SK-N-SH treated with all-trans-retinoic acid at 6 μM for 48 hours (cell line): ENCODE results near the gene TFDP1.

Experiments
- ATAC-seq: fragments of 200-7000 bp; cut with Tn5 transposase; 3 replicates; pipeline ENCODE4 v1.9.1; 2020; ENCODE audit warnings: mild to moderate bottlenecking, moderate library complexity
- BACH2 ChIP-seq: fragments of 250-450 bp; sonication (Bioruptor Pico); IDR thresholded peaks from 2 replicates; pipeline ENCODE4 v1.9.0; 2021; ENCODE audit warnings: mild to moderate bottlenecking, borderline replicate concordance
- CSDC2 ChIP-seq: fragments of 250-450 bp; sonication (Bioruptor Pico); IDR thresholded peaks from 2 replicates; pipeline ENCODE4 v1.5.0; 2020; ENCODE audit warnings: mild to moderate bottlenecking, moderate library complexity
- ESRRG ChIP-seq: fragments of 250-450 bp; sonication (Bioruptor Pico); IDR thresholded peaks from 2 replicates; pipeline ENCODE4 v1.6.1; 2021; ENCODE audit warnings: mild to moderate bottlenecking
- GLIS3 ChIP-seq: fragments of 250-450 bp; sonication (Bioruptor Pico); IDR thresholded peaks from 2 replicates; pipeline ENCODE4 v1.5.0; 2020; ENCODE audit warnings: mild to moderate bottlenecking, moderate library complexity
- ISL1 ChIP-seq: fragments of 250-450 bp; sonication (Bioruptor Pico); IDR thresholded peaks from 2 replicates; pipeline ENCODE4 v2.1.2; 2022; ENCODE audit warnings: mild to moderate bottlenecking, moderate library complexity
- OSR1 ChIP-seq: fragments of 250-450 bp; sonication (Bioruptor Pico); IDR thresholded peaks from 2 replicates; pipeline ENCODE4 v1.8.0; 2022; ENCODE audit warnings: moderate library complexity, mild to moderate bottlenecking, inconsistent platforms
- PPARA ChIP-seq: fragments of 250-450 bp; sonication (Bioruptor Pico); IDR thresholded peaks from 2 replicates; pipeline ENCODE4 v1.5.0; 2020; ENCODE audit warnings: mild to moderate bottlenecking, borderline replicate concordance
- RARB ChIP-seq: fragments of 250-450 bp; sonication (Bioruptor Pico); IDR thresholded peaks from 2 replicates; pipeline ENCODE4 v1.8.0; 2021; ENCODE audit warnings: mild to moderate bottlenecking, moderate library complexity
- SNAI2 ChIP-seq: fragments of 250-450 bp; sonication (Bioruptor Pico); IDR thresholded peaks from 2 replicates; pipeline ENCODE4 v1.5.0; 2020; ENCODE audit warnings: mild to moderate bottlenecking, moderate library complexity
- TCF4 ChIP-seq: fragments of 250-450 bp; sonication (Bioruptor Pico); IDR thresholded peaks from 2 replicates; pipeline ENCODE4 v1.8.0; 2021; ENCODE audit warnings: mild to moderate bottlenecking, moderate library complexity, borderline replicate concordance
- TOX ChIP-seq: fragments of 250-450 bp; sonication (Bioruptor Pico); IDR thresholded peaks from 2 replicates; pipeline ENCODE4 v1.8.0; 2021; ENCODE audit warnings: mild to moderate bottlenecking, moderate library complexity, borderline replicate concordance
- ZC3H10 ChIP-seq: fragments of 250-450 bp; sonication (Bioruptor Pico); IDR thresholded peaks from 2 replicates; pipeline ENCODE4 v1.5.1; 2021; ENCODE audit warnings: mild to moderate bottlenecking, moderate library complexity
- ZFP3 ChIP-seq: fragments of 250-450 bp; sonication (Bioruptor Pico); IDR thresholded peaks from 2 replicates; pipeline ENCODE4 v1.5.0; 2020; ENCODE audit warnings: mild to moderate bottlenecking, moderate library complexity
- ZFP30 ChIP-seq: fragments of 450-650 bp; formaldehyde crosslinking; IDR thresholded peaks from 2 replicates; pipeline ENCODE4 v1.5.0; 2022; ENCODE audit warnings: mild to moderate bottlenecking, moderate library complexity
- ZNF565 ChIP-seq: fragments of 450-650 bp; formaldehyde crosslinking; conservative IDR thresholded peaks from 2 replicates; pipeline ENCODE4 v1.5.0; 2020; ENCODE audit warnings: low read depth, mild to moderate bottlenecking, moderate library complexity
- ZNF70 ChIP-seq: fragments of 450-650 bp; formaldehyde crosslinking; IDR thresholded peaks from 2 replicates; pipeline ENCODE4 v1.5.0; 2020; ENCODE audit warnings: mild to moderate bottlenecking, moderate library complexity
- ZNF8 ChIP-seq: fragments of 450-650 bp; formaldehyde crosslinking; IDR thresholded peaks from 2 replicates; pipeline ENCODE4 v1.5.0; 2020; ENCODE audit warnings: mild to moderate bottlenecking, moderate library complexity
- TF ChIP-seq, protein P1 (sequence below): fragments of 250-450 bp; sonication (Bioruptor Pico); IDR thresholded peaks from 2 replicates; pipeline ENCODE4 v1.5.0; 2020; ENCODE audit warnings: mild to moderate bottlenecking, moderate library complexity
- TF ChIP-seq, protein P2 (sequence below): fragments of 250-450 bp; sonication (Bioruptor Pico); IDR thresholded peaks from 2 replicates; pipeline ENCODE4 v1.8.0; 2020; ENCODE audit warnings: mild to moderate bottlenecking, moderate library complexity, borderline replicate concordance
- TF ChIP-seq, protein P3 (sequence below): fragments of 250-450 bp; sonication (Bioruptor Pico); IDR thresholded peaks from 2 replicates; pipeline ENCODE4 v1.8.0; 2021; ENCODE audit warnings: low read depth, mild to moderate bottlenecking, moderate library complexity, borderline replicate concordance
- TF ChIP-seq, protein P4 (sequence below): fragments of 250-450 bp; sonication (Bioruptor Pico); IDR thresholded peaks from 2 replicates; pipeline ENCODE4 v1.5.1; 2021; ENCODE audit warnings: mild to moderate bottlenecking, moderate library complexity

Gene TFDP1

DNA sequence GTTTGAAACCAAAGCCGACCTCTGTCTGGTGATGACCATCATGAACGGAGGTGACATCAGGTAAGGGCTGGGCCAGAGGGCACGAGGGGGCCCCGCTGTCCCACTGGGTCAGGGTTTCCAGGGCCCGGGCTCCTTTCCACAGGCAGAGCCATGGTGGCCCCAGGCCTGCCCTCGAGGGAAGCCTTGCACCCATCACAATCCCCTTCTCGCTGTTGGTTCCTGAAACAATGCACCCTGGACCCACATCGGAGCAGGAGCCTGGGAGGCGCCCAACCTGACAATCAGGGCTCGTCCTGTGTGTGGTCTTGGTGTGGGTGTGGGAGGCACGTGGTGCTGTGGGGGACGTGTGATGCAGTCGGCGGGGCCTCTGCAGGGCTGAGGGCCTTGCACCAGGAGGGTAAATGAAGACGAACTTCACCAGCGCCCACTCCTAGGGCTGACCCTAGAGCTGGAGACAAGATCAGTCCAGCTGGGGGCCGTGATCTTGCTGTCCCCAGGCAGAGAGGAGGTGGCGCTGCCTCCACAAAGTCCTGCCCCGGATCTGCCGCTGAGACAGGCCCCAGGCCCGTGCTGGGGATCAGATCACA is 85.3 kb downstream of the TFDP1 start:
- TF ChIP-seq, protein P1, sequence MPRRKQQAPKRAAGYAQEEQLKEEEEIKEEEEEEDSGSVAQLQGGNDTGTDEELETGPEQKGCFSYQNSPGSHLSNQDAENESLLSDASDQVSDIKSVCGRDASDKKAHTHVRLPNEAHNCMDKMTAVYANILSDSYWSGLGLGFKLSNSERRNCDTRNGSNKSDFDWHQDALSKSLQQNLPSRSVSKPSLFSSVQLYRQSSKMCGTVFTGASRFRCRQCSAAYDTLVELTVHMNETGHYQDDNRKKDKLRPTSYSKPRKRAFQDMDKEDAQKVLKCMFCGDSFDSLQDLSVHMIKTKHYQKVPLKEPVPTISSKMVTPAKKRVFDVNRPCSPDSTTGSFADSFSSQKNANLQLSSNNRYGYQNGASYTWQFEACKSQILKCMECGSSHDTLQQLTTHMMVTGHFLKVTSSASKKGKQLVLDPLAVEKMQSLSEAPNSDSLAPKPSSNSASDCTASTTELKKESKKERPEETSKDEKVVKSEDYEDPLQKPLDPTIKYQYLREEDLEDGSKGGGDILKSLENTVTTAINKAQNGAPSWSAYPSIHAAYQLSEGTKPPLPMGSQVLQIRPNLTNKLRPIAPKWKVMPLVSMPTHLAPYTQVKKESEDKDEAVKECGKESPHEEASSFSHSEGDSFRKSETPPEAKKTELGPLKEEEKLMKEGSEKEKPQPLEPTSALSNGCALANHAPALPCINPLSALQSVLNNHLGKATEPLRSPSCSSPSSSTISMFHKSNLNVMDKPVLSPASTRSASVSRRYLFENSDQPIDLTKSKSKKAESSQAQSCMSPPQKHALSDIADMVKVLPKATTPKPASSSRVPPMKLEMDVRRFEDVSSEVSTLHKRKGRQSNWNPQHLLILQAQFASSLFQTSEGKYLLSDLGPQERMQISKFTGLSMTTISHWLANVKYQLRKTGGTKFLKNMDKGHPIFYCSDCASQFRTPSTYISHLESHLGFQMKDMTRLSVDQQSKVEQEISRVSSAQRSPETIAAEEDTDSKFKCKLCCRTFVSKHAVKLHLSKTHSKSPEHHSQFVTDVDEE (CRISPR knock-in tag), result no peak
- no peak for TF ChIP-seq ZNF70 (CRISPR knock-in tag)
- TF ChIP-seq ISL1 (CRISPR knock-in tag), result no peak
- no peak for TF ChIP-seq RARB (CRISPR knock-in tag)
- no peak for TF ChIP-seq TOX (CRISPR knock-in tag)
- TF ChIP-seq ESRRG (CRISPR knock-in tag), result no peak
- TF ChIP-seq PPARA (CRISPR knock-in tag), result no peak
- no peak for ATAC-seq

DNA sequence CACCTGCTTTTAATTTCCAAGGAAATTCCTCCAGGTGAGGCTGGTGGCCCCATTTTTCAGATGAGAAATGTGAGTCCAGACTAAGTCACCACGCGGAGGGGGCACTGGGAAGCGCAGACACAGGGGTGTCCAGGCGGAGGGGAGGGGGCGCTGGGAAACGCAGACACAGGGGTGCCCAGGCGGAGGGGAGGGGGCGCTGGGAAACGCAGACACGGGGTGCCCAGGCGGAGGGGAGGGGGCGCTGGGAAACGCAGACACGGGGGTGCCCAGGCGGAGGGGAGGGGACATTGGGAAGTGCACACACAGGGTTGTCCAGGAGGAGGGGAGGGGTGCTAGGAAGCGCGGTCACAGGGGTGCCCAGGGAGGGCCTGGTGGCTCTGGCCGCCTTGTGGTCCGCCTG is 86.0 kb downstream of the TFDP1 start:
- no peak for ATAC-seq
- TF ChIP-seq, protein P2, sequence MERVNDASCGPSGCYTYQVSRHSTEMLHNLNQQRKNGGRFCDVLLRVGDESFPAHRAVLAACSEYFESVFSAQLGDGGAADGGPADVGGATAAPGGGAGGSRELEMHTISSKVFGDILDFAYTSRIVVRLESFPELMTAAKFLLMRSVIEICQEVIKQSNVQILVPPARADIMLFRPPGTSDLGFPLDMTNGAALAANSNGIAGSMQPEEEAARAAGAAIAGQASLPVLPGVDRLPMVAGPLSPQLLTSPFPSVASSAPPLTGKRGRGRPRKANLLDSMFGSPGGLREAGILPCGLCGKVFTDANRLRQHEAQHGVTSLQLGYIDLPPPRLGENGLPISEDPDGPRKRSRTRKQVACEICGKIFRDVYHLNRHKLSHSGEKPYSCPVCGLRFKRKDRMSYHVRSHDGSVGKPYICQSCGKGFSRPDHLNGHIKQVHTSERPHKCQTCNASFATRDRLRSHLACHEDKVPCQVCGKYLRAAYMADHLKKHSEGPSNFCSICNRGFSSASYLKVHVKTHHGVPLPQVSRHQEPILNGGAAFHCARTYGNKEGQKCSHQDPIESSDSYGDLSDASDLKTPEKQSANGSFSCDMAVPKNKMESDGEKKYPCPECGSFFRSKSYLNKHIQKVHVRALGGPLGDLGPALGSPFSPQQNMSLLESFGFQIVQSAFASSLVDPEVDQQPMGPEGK (CRISPR knock-in tag), result no peak
- TF ChIP-seq PPARA (CRISPR knock-in tag) (no peak), ZC3H10 (CRISPR knock-in tag) (no peak), SNAI2 (CRISPR knock-in tag) (no peak), ZNF70 (CRISPR knock-in tag) (no peak), ESRRG (CRISPR knock-in tag) (no peak), RARB (CRISPR knock-in tag) (no peak), ZNF8 (CRISPR knock-in tag) (no peak), TCF4 (CRISPR knock-in tag) (no peak), ZNF565 (CRISPR knock-in tag) (no peak), OSR1 (CRISPR knock-in tag) (no peak)
- TF ChIP-seq, protein P3, sequence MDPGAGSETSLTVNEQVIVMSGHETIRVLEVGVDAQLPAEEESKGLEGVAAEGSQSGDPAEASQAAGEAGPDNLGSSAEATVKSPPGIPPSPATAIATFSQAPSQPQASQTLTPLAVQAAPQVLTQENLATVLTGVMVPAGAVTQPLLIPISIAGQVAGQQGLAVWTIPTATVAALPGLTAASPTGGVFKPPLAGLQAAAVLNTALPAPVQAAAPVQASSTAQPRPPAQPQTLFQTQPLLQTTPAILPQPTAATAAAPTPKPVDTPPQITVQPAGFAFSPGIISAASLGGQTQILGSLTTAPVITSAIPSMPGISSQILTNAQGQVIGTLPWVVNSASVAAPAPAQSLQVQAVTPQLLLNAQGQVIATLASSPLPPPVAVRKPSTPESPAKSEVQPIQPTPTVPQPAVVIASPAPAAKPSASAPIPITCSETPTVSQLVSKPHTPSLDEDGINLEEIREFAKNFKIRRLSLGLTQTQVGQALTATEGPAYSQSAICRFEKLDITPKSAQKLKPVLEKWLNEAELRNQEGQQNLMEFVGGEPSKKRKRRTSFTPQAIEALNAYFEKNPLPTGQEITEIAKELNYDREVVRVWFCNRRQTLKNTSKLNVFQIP, result no peak
- TF ChIP-seq, protein P1 (CRISPR knock-in tag), result no peak

DNA sequence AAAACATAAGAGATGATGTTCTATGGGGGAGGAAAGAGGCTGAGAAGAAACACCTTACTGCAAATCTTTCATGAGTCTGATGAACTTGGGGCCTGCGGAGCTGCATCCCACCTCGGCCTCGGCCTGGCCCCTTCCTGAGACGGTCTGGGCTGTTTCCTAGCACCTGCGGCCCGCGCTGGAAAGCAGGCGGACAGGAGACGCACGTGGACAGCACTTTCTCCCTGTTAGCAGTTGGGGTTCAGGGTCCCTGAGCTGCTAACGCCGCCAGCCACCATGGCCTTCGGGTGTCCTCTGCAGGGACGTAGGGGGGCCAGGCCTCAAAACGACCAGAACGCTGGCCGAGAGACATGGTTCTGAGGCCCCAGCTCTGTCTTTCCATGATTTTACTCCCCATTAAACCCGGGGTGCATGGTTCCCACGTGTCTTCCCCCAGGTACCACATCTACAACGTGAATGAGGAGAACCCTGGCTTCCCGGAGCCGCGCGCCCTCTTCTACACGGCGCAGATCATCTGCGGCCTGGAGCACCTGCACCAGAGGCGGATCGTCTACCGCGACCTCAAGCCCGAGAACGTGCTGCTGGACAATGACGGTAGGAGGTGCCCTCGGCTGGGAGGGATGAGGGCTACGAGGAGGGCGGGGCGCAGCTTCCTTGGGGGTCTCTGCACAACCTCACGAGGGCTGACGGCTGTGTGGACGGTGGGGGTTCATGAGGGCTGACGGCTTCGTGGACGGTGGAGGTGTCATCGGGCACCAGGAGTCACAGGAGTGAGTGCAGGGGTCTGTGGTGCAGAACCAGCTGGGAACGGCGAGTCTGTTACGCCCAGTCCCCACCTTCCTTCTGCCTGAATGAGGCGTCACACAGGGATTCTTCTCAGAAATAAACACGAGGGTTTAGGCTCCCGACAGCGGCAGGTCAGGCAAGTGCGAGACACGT is 86.8 kb downstream of the TFDP1 start:
- no peak for ATAC-seq
- TF ChIP-seq, protein P4, sequence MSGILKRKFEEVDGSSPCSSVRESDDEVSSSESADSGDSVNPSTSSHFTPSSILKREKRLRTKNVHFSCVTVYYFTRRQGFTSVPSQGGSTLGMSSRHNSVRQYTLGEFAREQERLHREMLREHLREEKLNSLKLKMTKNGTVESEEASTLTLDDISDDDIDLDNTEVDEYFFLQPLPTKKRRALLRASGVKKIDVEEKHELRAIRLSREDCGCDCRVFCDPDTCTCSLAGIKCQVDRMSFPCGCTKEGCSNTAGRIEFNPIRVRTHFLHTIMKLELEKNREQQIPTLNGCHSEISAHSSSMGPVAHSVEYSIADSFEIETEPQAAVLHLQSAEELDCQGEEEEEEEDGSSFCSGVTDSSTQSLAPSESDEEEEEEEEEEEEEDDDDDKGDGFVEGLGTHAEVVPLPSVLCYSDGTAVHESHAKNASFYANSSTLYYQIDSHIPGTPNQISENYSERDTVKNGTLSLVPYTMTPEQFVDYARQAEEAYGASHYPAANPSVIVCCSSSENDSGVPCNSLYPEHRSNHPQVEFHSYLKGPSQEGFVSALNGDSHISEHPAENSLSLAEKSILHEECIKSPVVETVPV, result no peak
- TF ChIP-seq ZNF565 (CRISPR knock-in tag) (no peak), GLIS3 (CRISPR knock-in tag) (no peak), SNAI2 (CRISPR knock-in tag) (no peak), RARB (CRISPR knock-in tag) (no peak), ISL1 (CRISPR knock-in tag) (no peak), TCF4 (CRISPR knock-in tag) (no peak), ZC3H10 (CRISPR knock-in tag) (no peak), ZFP3 (no peak), BACH2 (no peak), PPARA (CRISPR knock-in tag) (no peak), ZNF70 (CRISPR knock-in tag) (no peak), CSDC2 (no peak), ZFP30 (CRISPR knock-in tag) (no peak)
- TF ChIP-seq, protein P1 (CRISPR knock-in tag), result no peak
